ENCODE results near the gene CD300LF. TPM values are rescaled to one million over a fixed set of nuclear protein-coding genes. Genes with fewer than 3 reads are reported as not detected.

Gene CD300LF
- total and polyA plus RNA-seq, 2 donors from 2014 or later = 0.49 to 3.1 TPM

DNA sequence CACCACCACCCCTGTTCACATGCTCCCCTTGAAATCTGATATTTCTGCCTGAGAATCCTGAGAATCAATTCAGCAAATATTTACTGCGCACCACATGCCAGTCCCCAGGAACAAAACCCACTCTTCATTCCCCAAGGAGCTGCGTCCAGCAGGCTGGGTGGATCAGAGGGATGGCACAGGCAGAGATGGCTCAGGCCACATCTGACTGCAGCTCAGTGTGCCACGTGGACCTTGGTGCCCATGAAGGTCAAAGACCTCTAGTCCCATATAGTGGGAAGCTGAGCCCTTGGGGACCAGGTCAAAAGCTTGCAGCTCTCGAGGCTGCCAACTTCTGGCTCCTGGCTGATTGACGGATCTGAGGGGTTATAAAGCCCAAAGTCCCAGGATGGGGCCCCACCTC is 31.8 kb downstream of the CD300LF start:
- FAIRE-seq = no peak
- Histone ChIP-seq H3K27me3 (ENCODE audit: control insufficient read depth, insufficient read depth, low read length) (no peaks in the 10 kb centered on the region), H3K9me3 (ENCODE audit: control insufficient read depth in 2 of 3, insufficient read depth in 1 of 3, low read length in 3 of 3) (no peaks in the 10 kb centered on the region), H3K4me3 (ENCODE audit: low read length in 3 of 3) (no peak overlapping the region), H3K27ac (ENCODE audit: low read depth in 2 of 2, low read length in 2 of 2) (no peak overlapping the region), H3K9ac (ENCODE audit: low read length in 3 of 3) (no peak overlapping the region), H3K4me1 (ENCODE audit: control insufficient read depth in 2 of 3, insufficient read depth in 2 of 3, low read depth in 1 of 3, low read length in 3 of 3) (no peaks in the 10 kb centered on the region), H3K36me3 (ENCODE audit: control insufficient read depth in 2 of 3, insufficient read depth in 3 of 3, low read length in 3 of 3) (no peaks in the 10 kb centered on the region)
- TF ChIP-seq, protein P1, sequence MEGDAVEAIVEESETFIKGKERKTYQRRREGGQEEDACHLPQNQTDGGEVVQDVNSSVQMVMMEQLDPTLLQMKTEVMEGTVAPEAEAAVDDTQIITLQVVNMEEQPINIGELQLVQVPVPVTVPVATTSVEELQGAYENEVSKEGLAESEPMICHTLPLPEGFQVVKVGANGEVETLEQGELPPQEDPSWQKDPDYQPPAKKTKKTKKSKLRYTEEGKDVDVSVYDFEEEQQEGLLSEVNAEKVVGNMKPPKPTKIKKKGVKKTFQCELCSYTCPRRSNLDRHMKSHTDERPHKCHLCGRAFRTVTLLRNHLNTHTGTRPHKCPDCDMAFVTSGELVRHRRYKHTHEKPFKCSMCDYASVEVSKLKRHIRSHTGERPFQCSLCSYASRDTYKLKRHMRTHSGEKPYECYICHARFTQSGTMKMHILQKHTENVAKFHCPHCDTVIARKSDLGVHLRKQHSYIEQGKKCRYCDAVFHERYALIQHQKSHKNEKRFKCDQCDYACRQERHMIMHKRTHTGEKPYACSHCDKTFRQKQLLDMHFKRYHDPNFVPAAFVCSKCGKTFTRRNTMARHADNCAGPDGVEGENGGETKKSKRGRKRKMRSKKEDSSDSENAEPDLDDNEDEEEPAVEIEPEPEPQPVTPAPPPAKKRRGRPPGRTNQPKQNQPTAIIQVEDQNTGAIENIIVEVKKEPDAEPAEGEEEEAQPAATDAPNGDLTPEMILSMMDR (IDR thresholded peaks at IDR 0.05; ENCODE audit: borderline replicate concordance, extremely low read depth, insufficient read depth) = no peak
- intact Hi-C loops (cut with DNase I) = no loop called here
- DNase-seq = no peak

DNA sequence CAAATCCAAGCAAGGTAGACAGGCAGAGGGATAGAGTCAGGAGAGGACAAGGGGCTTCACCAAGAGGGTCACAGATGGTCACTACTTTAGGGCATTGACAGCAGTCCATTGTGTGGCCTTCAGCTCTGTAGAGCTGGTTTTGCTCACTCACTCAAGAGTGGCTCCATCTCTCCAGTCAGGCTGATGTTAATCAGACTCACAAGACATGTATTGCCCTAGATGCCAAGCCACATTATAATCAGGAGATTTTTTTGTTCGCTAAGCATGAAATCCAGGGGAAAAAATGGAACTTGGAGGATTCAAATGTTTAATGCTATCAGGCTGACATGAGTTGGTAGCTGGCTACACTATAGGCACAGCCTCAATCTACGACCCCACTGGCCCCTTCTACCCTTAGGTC is 32.5 kb downstream of the CD300LF start:
- Histone ChIP-seq H3K9ac (ENCODE audit: low read length in 3 of 3) (no peak overlapping the region), H3K36me3 (ENCODE audit: control insufficient read depth in 2 of 3, insufficient read depth in 3 of 3, low read length in 3 of 3) (no peaks in the 10 kb centered on the region), H3K9me3 (ENCODE audit: control insufficient read depth in 2 of 3, insufficient read depth in 1 of 3, low read length in 3 of 3) (no peaks in the 10 kb centered on the region), H3K27ac (ENCODE audit: low read depth in 2 of 2, low read length in 2 of 2) (no peak overlapping the region), H3K4me1 (ENCODE audit: control insufficient read depth in 2 of 3, insufficient read depth in 2 of 3, low read depth in 1 of 3, low read length in 3 of 3) (no peaks in the 10 kb centered on the region), H3K27me3 (ENCODE audit: control insufficient read depth, insufficient read depth, low read length) (no peaks in the 10 kb centered on the region), H3K4me3 (ENCODE audit: low read length in 3 of 3) (no peak overlapping the region)
- no peak for FAIRE-seq
- intact Hi-C loops (cut with DNase I) = no loop called here
- DNase-seq = no peak
- TF ChIP-seq, protein P1 (IDR thresholded peaks at IDR 0.05; ENCODE audit: borderline replicate concordance, extremely low read depth, insufficient read depth) = no peak

DNA sequence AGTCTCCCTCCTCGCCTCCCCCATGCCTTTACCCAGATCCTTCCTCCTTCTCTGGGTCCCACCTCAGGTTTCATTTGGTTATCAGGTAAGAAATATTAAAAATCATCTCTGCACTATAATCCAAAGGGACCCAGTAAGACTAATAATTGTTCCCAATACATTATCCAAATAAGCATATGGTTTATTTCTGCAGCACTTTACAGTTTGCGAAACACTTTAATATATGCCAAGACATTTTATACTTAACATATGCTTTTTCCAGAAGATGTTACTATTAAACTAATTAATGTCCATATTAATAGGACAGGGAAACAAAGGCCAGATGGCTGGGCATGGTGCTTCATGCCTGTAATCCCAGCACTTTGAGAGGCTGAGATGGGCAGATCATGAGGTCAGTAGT is 33.3 kb downstream of the CD300LF start:
- H3K36me3 ChIP-seq (ENCODE audit: control insufficient read depth in 2 of 3, insufficient read depth in 3 of 3, low read length in 3 of 3) = no peaks in the 10 kb centered on the region
- no peak overlapping the region for H3K4me3 ChIP-seq (ENCODE audit: low read length in 3 of 3)
- FAIRE-seq (no peak), DNase-seq (no peak)
- H3K9me3 ChIP-seq (ENCODE audit: control insufficient read depth in 2 of 3, insufficient read depth in 1 of 3, low read length in 3 of 3) = no peaks in the 10 kb centered on the region
- no peak overlapping the region for H3K9ac ChIP-seq (ENCODE audit: low read length in 3 of 3)
- no peaks in the 10 kb centered on the region for H3K27me3 ChIP-seq (ENCODE audit: control insufficient read depth, insufficient read depth, low read length)
- H3K4me1 ChIP-seq (ENCODE audit: control insufficient read depth in 2 of 3, insufficient read depth in 2 of 3, low read depth in 1 of 3, low read length in 3 of 3) = no peaks in the 10 kb centered on the region
- H3K27ac ChIP-seq (ENCODE audit: low read depth in 2 of 2, low read length in 2 of 2) = no peak overlapping the region
- intact Hi-C loops (cut with DNase I) = no loop called here
- TF ChIP-seq, protein P1 (IDR thresholded peaks at IDR 0.05; ENCODE audit: borderline replicate concordance, extremely low read depth, insufficient read depth) = no peak

DNA sequence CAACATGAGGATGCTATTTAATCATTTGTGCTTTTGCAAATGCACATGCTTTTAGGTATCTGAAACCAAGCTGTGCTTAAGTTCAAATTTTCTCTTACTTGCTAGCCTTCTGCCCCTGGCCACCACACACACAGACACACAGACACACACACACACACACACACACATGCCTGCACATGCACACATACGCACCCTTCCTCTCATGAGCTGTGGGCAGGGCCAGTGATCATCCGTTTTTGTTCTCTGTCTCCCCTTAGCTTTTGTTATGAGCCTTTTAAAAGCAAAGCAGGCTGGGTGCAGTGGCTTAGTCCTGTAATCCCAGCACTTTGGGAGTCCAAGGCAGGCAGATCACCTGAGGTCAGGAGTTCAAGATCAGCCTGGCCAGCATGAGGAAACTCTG is 34.2 kb downstream of the CD300LF start:
- DNase-seq (no peak), FAIRE-seq (no peak)
- no peaks in the 10 kb centered on the region for H3K36me3 ChIP-seq (ENCODE audit: control insufficient read depth in 2 of 3, insufficient read depth in 3 of 3, low read length in 3 of 3)
- TF ChIP-seq, protein P1 (IDR thresholded peaks at IDR 0.05; ENCODE audit: borderline replicate concordance, extremely low read depth, insufficient read depth) = no peak
- no peak overlapping the region for H3K4me3 ChIP-seq (ENCODE audit: low read length in 3 of 3)
- no peaks in the 10 kb centered on the region for H3K4me1 ChIP-seq (ENCODE audit: control insufficient read depth in 2 of 3, insufficient read depth in 2 of 3, low read depth in 1 of 3, low read length in 3 of 3)
- intact Hi-C loops (cut with DNase I) = no loop called here
- H3K27me3 ChIP-seq (ENCODE audit: control insufficient read depth, insufficient read depth, low read length) = no peaks in the 10 kb centered on the region
- no peak overlapping the region for H3K27ac ChIP-seq (ENCODE audit: low read depth in 2 of 2, low read length in 2 of 2)
- no peaks in the 10 kb centered on the region for H3K9me3 ChIP-seq (ENCODE audit: control insufficient read depth in 2 of 3, insufficient read depth in 1 of 3, low read length in 3 of 3)
- no peak overlapping the region for H3K9ac ChIP-seq (ENCODE audit: low read length in 3 of 3)

Data from kidney (tissue), 14 donors.